ENCODE data around the gene C3.
"Not testable (repeated sequence)": the region's sequence is repeated elsewhere in the genome, so short reads cannot be mapped to it uniquely, and the experiment has no call there.

Gene C3

DNA sequence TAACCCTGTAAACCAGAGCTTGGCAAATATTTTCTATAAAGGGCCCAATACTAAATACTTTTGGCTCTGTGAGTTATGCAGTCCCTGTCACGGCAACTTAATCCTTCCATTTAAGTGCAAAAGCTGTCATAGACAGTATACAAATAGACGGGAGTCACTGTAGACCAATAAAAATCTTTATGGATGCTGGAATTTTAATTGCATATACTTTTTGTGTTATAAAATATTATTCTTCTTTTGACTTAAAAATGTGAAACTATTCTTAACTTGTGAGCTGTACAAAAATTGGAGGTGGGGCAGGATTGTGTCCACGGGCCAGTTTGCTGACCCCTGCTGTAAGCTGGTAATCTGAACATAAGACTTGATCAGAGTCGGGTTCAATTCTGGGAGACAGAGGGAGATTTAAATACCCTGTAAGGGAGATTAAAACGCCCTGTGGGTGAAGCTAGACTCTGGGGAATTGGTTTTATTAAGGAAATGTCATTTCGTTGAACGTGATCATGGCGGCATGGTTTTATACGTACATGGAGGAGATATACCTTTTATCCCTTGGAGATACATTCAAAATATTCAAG lies 72.2 kb downstream of the C3 start:
- ATAC-seq (ENCODE audit: low read depth), result no peak
- Histone ChIP-seq H3K27me3 (ENCODE audit: insufficient read depth, poor library complexity, severe bottlenecking) (no peaks in the 10 kb centered on the region), H3K9me3 (ENCODE audit: severe bottlenecking) (no peaks in the 10 kb centered on the region), H3K4me3 (ENCODE audit: severe bottlenecking) (no peak overlapping the region), H3K4me1 (ENCODE audit: insufficient read depth, poor library complexity, severe bottlenecking) (no peaks in the 10 kb centered on the region), H3K27ac (ENCODE audit: poor library complexity, severe bottlenecking) (no peak overlapping the region), H3K36me3 (ENCODE audit: low read depth) (no peaks in the 10 kb centered on the region)
- TF ChIP-seq, protein P1, sequence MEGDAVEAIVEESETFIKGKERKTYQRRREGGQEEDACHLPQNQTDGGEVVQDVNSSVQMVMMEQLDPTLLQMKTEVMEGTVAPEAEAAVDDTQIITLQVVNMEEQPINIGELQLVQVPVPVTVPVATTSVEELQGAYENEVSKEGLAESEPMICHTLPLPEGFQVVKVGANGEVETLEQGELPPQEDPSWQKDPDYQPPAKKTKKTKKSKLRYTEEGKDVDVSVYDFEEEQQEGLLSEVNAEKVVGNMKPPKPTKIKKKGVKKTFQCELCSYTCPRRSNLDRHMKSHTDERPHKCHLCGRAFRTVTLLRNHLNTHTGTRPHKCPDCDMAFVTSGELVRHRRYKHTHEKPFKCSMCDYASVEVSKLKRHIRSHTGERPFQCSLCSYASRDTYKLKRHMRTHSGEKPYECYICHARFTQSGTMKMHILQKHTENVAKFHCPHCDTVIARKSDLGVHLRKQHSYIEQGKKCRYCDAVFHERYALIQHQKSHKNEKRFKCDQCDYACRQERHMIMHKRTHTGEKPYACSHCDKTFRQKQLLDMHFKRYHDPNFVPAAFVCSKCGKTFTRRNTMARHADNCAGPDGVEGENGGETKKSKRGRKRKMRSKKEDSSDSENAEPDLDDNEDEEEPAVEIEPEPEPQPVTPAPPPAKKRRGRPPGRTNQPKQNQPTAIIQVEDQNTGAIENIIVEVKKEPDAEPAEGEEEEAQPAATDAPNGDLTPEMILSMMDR (IDR thresholded peaks at IDR 0.05; ENCODE audit: poor library complexity, severe bottlenecking), result no peak
- DNase-seq (ENCODE audit: low spot score), result no peak

GRCh38 chr19:6644796-6645195 lies 75.7 kb downstream of the C3 start:
- TF ChIP-seq, protein P1 (IDR thresholded peaks at IDR 0.05; ENCODE audit: poor library complexity, severe bottlenecking), result no peak
- H3K27ac ChIP-seq (ENCODE audit: poor library complexity, severe bottlenecking), result no peak overlapping the region
- no peaks in the 10 kb centered on the region for H3K27me3 ChIP-seq (ENCODE audit: insufficient read depth, poor library complexity, severe bottlenecking)
- H3K4me1 ChIP-seq (ENCODE audit: insufficient read depth, poor library complexity, severe bottlenecking), result no peaks in the 10 kb centered on the region
- H3K36me3 ChIP-seq (ENCODE audit: low read depth), result no peaks in the 10 kb centered on the region
- ATAC-seq (ENCODE audit: low read depth) (no peak), DNase-seq (ENCODE audit: low spot score) (no peak)
- H3K4me3 ChIP-seq (ENCODE audit: severe bottlenecking), result no peak overlapping the region
- no peaks in the 10 kb centered on the region for H3K9me3 ChIP-seq (ENCODE audit: severe bottlenecking)

DNA sequence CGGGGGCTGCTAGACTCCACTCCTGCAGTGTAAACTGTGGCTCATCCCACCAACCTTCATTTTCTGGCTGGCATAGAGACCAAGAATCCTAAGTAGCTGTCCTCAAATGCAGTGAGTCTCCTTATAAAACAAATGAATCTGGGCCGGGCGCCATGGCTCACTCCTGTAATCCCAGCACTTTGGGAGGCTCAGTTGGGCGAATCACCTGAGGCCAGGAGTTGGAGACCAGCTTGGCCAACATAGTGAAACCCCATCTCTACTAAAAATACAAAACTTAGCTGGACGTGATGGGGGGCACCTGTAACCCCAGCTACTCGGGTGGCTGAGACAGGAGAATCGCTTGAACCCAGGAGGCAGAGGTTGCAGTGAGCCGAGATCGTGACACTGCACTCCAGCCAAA lies 80.1 kb downstream of the C3 start:
- not testable (repeated sequence) for H3K36me3 ChIP-seq (ENCODE audit: low read depth); H3K27me3 ChIP-seq (ENCODE audit: insufficient read depth, poor library complexity, severe bottlenecking); H3K4me1 ChIP-seq (ENCODE audit: insufficient read depth, poor library complexity, severe bottlenecking); H3K27ac ChIP-seq (ENCODE audit: poor library complexity, severe bottlenecking); H3K9me3 ChIP-seq (ENCODE audit: severe bottlenecking); DNase-seq (ENCODE audit: low spot score); ATAC-seq (ENCODE audit: low read depth); H3K4me3 ChIP-seq (ENCODE audit: severe bottlenecking)

DNA sequence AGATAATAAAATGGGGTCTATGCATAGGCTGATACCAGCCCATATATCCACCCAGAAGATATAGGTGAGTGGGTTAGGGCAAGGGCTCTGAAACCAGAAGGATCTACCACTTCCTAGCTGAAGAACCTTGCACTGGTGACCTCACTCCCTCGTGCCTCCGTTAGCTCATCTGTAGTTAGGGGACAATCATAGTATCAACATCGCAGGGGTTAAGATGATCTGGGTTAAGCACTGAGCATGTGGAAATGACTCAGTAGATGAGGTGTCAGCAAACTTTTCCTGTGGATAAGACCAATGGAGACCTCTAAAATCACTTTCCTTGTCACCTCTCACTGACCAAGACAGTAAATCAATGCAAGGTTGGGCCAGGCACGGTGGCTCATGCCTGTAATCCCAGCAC lies 81.0 kb downstream of the C3 start:
- H3K27me3 ChIP-seq (ENCODE audit: insufficient read depth, poor library complexity, severe bottlenecking), result no peaks in the 10 kb centered on the region
- H3K36me3 ChIP-seq (ENCODE audit: low read depth), result no peaks in the 10 kb centered on the region
- no peak overlapping the region for H3K27ac ChIP-seq (ENCODE audit: poor library complexity, severe bottlenecking)
- ATAC-seq (ENCODE audit: low read depth) (no peak), DNase-seq (ENCODE audit: low spot score) (no peak)
- TF ChIP-seq, protein P1 (IDR thresholded peaks at IDR 0.05; ENCODE audit: poor library complexity, severe bottlenecking), result no peak
- H3K9me3 ChIP-seq (ENCODE audit: severe bottlenecking), result no peaks in the 10 kb centered on the region
- H3K4me3 ChIP-seq (ENCODE audit: severe bottlenecking), result no peak overlapping the region
- no peaks in the 10 kb centered on the region for H3K4me1 ChIP-seq (ENCODE audit: insufficient read depth, poor library complexity, severe bottlenecking)

DNA sequence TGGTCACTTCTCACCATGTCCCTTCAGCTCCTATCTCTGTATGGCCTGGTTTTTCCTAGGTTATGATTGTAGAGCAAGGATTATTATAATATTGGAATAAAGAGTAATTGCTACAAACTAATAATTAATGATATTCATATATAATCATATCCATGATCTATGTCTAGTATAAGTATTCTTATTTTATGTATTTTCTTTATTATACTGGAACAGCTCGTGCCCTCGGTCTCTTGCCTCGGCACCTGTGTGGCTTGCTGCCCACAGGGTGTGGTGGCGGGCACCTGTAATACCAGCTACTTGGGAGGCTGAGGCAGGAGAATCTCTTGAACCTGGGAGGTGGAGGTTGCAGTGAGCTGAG lies 87.0 kb downstream of the C3 start:
- TF ChIP-seq, protein P1 (IDR thresholded peaks at IDR 0.05; ENCODE audit: poor library complexity, severe bottlenecking), result peak; percentile 50
- not testable (repeated sequence) for ATAC-seq (ENCODE audit: low read depth); H3K4me3 ChIP-seq (ENCODE audit: severe bottlenecking); H3K27ac ChIP-seq (ENCODE audit: poor library complexity, severe bottlenecking); H3K9me3 ChIP-seq (ENCODE audit: severe bottlenecking); H3K36me3 ChIP-seq (ENCODE audit: low read depth); H3K27me3 ChIP-seq (ENCODE audit: insufficient read depth, poor library complexity, severe bottlenecking); DNase-seq (ENCODE audit: low spot score); H3K4me1 ChIP-seq (ENCODE audit: insufficient read depth, poor library complexity, severe bottlenecking)

All from RWPE2 (cell line).